ENCODE measurements around the gene INKA1.

INKA1 gene

GRCh38 chr3:49842843-49843517 lies 39.9 kb downstream of the INKA1 start:
- POLR2A ChIA-PET, result no interaction called here
- CTCF ChIA-PET, result interaction anchor here (0.6 to 29.3 kb wide), 6 partner anchors 13 to 304 kb away, joined by 3 to 558 read pairs (median 6); partner anchors contain the start of genes CDHR4, INKA1, TRAIP and UBA7
- TF ChIP-seq CTCF (IDR thresholded peaks at IDR 0.05; ENCODE audit: control extremely low read depth, extremely low read depth, low read depth, missing control alignments), result no peak
- DNase-seq (ENCODE audit: extremely low spot score), result no peak

GRCh38 chr3:49844464-49845183 lies 41.6 kb downstream of the INKA1 start:
- no peak for TF ChIP-seq CTCF (IDR thresholded peaks at IDR 0.05; ENCODE audit: control extremely low read depth, extremely low read depth, low read depth, missing control alignments)
- no peak for DNase-seq (ENCODE audit: extremely low spot score)
- ChIA-PET POLR2A (interaction anchor here (0.5 to 0.6 kb wide), 2 partner anchors 86 to 390 kb away, joined by 3 to 7 read pairs; no protein-coding TSS in a partner anchor), CTCF (interaction anchor here (1.0 to 29.3 kb wide), 6 partner anchors 9 to 305 kb away, joined by 4 to 558 read pairs (median 5); partner anchors contain the start of genes CDHR4, INKA1 and UBA7)

- CTCF ChIA-PET, result interaction anchor here (1.2 to 29.3 kb wide), 4 partner anchors 8 to 142 kb away, joined by 4 to 558 read pairs (median 6); partner anchors contain the start of genes CDHR4, INKA1 and UBA7
- TF ChIP-seq CTCF (IDR thresholded peaks at IDR 0.05; ENCODE audit: control extremely low read depth, extremely low read depth, low read depth, missing control alignments), result no peak
- POLR2A ChIA-PET, result interaction anchor here (0.6 kb wide), 1 partner anchor 365 kb away, joined by 6 read pairs; no protein-coding TSS in a partner anchor
- DNase-seq (ENCODE audit: extremely low spot score), result no peak
These were observed 42.6 kb downstream of the INKA1 start for GRCh38 chr3:49845694-49846093.
